ENCODE data around the gene S100A3.

DNA sequence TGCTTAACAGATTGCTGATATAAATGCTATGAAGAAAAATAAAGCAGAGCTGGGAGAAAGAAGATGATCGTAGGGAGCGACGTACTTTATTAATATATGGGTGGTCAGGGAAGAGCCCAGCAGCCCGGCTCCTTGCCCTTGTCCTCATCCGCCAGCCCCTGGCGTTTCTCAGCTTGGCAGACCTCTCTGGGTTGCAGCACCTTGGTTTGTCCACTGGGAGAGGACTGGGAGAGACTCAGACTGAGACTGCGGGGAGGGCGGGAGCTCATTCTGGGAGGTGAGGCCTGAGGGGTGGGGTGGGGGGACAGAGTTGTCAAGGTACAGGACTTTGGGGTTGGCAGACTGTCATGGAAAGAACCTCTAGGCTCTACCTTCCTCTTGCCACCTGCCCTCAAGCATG, 3.3 kb upstream of the S100A3 start:
- no peak for TF ChIP-seq TAF1 (IDR thresholded peaks at IDR 0.05; ENCODE audit: borderline replicate concordance, low read depth, low read length)
- no peak for TF ChIP-seq POLR2A (IDR thresholded peaks at IDR 0.05; ENCODE audit: low read depth, low read length)
- TF ChIP-seq POLR2AphosphoS5 (IDR thresholded peaks at IDR 0.05; ENCODE audit: low read depth, low read length): no peak

All from GM12892 (cell line).